ENCODE data around the gene CHST13.

DNA sequence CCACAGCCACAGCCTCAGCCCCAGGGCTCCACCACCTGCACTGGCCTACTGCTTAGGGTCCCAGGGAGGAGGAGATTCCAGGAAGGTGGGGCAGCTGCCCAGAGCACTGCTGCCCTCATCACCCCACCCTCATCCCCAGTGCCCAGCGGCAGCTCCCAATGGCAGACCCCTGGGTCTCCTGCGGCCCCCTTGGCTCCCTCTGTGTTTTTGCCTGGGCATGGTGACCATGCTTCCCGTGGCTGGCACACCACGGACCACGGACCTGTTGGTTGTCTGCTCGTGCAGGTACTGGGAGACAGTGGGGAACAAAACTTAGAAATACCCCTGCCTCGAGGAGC lies 2.7 kb downstream of the CHST13 start:
- TF ChIP-seq, protein P1, sequence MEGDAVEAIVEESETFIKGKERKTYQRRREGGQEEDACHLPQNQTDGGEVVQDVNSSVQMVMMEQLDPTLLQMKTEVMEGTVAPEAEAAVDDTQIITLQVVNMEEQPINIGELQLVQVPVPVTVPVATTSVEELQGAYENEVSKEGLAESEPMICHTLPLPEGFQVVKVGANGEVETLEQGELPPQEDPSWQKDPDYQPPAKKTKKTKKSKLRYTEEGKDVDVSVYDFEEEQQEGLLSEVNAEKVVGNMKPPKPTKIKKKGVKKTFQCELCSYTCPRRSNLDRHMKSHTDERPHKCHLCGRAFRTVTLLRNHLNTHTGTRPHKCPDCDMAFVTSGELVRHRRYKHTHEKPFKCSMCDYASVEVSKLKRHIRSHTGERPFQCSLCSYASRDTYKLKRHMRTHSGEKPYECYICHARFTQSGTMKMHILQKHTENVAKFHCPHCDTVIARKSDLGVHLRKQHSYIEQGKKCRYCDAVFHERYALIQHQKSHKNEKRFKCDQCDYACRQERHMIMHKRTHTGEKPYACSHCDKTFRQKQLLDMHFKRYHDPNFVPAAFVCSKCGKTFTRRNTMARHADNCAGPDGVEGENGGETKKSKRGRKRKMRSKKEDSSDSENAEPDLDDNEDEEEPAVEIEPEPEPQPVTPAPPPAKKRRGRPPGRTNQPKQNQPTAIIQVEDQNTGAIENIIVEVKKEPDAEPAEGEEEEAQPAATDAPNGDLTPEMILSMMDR (IDR thresholded peaks at IDR 0.05; ENCODE audit: borderline replicate concordance, extremely low read depth, low read length, poor library complexity, severe bottlenecking), result no peak
- no peak for TF ChIP-seq EZH2 (IDR thresholded peaks at IDR 0.05; ENCODE audit: borderline replicate concordance, low read depth, low read length, severe bottlenecking)
